Stimulated activated effector memory CD8-positive, alpha-beta T cell treated with anti-CD3 and anti-CD28 coated beads, Interleukin-12 subunit alpha, Interleukin-12 subunit beta, amount 100 ng/mL, for 72 hours (primary cell): ENCODE results near the gene SLC46A2.

Experiments used
- ATAC-seq: fragments of 150-1000 bp; cut with Tn5 transposase; 2 replicates; pipeline ENCODE4 v1.10.0; 2021
- DNase-seq, 2 donors: peaks; one replicate each; pipeline ENCODE4 v3.0.0; 2021 to 2022; ENCODE audit warnings: low spot score in 2 of 2
- H3K27ac Mint-ChIP-seq: one replicate; pipeline ENCODE4 v1.8.0; 2022; ENCODE audit warnings: mild to moderate bottlenecking, mixed read lengths
- H3K36me3 Mint-ChIP-seq: one replicate; pipeline ENCODE4 v1.8.0; 2022; ENCODE audit warnings: mild to moderate bottlenecking, mixed read lengths
- H3K4me1 Mint-ChIP-seq: one replicate; pipeline ENCODE4 v1.8.0; 2022; ENCODE audit warnings: mixed read lengths
- H3K4me3 Mint-ChIP-seq: one replicate; pipeline ENCODE4 v1.8.0; 2022; ENCODE audit warnings: mild to moderate bottlenecking, mixed read lengths
- H3K9me3 Mint-ChIP-seq: one replicate; pipeline ENCODE4 v1.8.0; 2022; ENCODE audit warnings: mixed read lengths

The SLC46A2 gene

GRCh38 chr9:112896131-112896530 lies 5.5 kb upstream of the SLC46A2 start:
- no peaks in the 10 kb centered on the region for H3K9me3 Mint-ChIP-seq
- no peak for DNase-seq
- H3K36me3 Mint-ChIP-seq: no peaks in the 10 kb centered on the region
- ATAC-seq: no peak
- no peak overlapping the region for H3K27ac Mint-ChIP-seq
- peaks cover 9% of the 10 kb centered on the region for H3K4me1 Mint-ChIP-seq
- no peak overlapping the region for H3K4me3 Mint-ChIP-seq

GRCh38 chr9:112894699-112895098 lies 4.0 kb upstream of the SLC46A2 start:
- Mint-ChIP-seq H3K4me3 (no peak overlapping the region), H3K4me1 (peaks cover 9% of the 10 kb centered on the region), H3K27ac (no peak overlapping the region), H3K9me3 (no peaks in the 10 kb centered on the region), H3K36me3 (no peaks in the 10 kb centered on the region)
- DNase-seq: no peak
- no peak for ATAC-seq

DNA sequence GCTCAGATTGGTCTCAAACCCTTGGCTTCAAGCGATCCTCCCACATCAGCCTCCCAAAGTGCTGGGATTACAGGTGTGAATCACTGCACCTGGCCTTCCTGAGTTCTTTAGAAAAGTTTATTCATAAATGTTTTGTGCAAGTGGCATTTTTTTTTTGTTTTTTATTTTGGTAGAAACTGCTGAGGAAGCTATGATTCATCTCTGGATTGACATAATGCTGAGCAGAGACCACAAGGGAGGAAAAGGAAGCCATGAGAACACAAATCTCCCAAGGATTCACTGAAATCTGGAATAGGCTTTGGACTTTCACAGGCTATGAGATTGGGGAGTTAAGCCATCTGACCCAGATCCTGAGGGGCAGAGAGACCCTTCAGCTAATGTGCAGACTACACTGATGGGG lies 3.4 kb upstream of the SLC46A2 start:
- Mint-ChIP-seq H3K36me3 (no peaks in the 10 kb centered on the region), H3K4me3 (no peak overlapping the region), H3K27ac (no peak overlapping the region), H3K4me1 (peaks cover 9% of the 10 kb centered on the region), H3K9me3 (no peaks in the 10 kb centered on the region)
- DNase-seq (no peak), ATAC-seq (no peak)

- H3K9me3 Mint-ChIP-seq: no peaks in the 10 kb centered on the region
- ATAC-seq (no peak), DNase-seq (no peak)
- no peaks in the 10 kb centered on the region for H3K36me3 Mint-ChIP-seq
- no peak overlapping the region for H3K4me3 Mint-ChIP-seq
- no peak overlapping the region for H3K27ac Mint-ChIP-seq
- no peaks in the 10 kb centered on the region for H3K4me1 Mint-ChIP-seq
Measured at GRCh38 chr9:112892981-112893380, 2.3 kb upstream of the SLC46A2 start.

DNA sequence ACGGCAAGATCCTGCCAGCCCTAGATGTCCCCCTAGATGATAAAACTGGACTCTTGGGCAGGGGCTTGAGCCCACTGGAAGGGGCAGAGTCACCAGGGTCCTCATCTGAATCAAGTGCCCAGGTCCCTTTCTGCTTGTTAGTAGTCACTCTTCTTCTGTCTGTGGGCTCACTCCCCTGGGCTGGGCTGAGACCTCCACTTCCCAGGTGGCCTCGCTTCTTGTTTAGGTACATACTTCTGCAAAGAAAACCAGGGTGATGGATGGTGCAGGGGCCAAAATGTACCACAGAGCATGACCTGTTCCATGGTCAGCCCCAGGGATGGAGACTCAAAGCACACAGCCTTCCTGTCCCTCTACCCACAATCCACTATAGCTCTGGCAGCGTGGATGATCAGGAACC lies 845 bp upstream of the SLC46A2 start:
- ATAC-seq (no peak), DNase-seq (no peak)
- Mint-ChIP-seq H3K4me3 (no peak overlapping the region), H3K4me1 (no peaks in the 10 kb centered on the region), H3K9me3 (no peaks in the 10 kb centered on the region), H3K36me3 (no peaks in the 10 kb centered on the region), H3K27ac (no peak overlapping the region)

DNA sequence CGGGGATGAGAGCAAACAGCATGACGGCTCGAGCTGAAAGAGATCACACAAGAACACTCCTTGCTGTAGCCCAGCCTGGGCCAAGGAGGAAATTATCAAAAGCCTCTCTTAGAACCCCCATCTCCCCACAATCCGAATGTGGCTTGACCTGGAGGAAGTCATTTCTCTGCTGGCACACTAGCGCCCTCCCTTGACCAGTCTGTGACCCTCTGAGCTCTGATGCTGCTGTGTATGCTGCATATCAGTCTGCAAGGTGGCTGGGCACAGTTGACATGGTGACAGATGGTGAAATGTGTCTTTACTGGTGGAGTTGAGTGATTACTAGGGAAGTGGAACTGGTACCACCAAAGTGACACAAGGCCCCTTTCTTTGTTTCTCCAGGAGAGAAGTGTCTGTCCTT lies 3.3 kb downstream of the SLC46A2 start:
- H3K9me3 Mint-ChIP-seq: no peaks in the 10 kb centered on the region
- H3K36me3 Mint-ChIP-seq: no peaks in the 10 kb centered on the region
- no peak for ATAC-seq
- DNase-seq: no peak
- no peaks in the 10 kb centered on the region for H3K4me1 Mint-ChIP-seq
- no peak overlapping the region for H3K27ac Mint-ChIP-seq
- H3K4me3 Mint-ChIP-seq: no peak overlapping the region

DNA sequence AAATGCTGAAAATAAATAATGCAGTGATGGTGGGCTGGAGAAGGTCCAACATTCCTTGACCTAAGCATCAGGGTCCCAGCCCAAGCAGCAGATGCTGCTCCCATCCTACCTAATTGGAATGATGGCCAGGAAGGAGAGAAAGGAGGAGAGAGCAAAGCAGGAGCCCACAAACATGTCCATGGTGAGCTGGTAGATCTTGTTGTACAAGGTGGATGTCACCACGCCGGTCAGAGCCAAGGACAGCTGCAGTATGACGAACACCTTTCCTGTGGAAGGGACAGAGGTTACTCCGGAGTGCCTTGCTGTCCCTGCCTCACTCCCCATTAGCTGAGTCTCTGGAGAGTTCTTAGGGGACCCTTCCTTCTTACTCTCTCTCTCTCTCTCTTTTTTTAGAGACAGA lies 4.3 kb downstream of the SLC46A2 start:
- H3K9me3 Mint-ChIP-seq: no peaks in the 10 kb centered on the region
- DNase-seq (no peak), ATAC-seq (no peak)
- H3K27ac Mint-ChIP-seq: no peak overlapping the region
- H3K36me3 Mint-ChIP-seq: no peaks in the 10 kb centered on the region
- H3K4me3 Mint-ChIP-seq: no peak overlapping the region
- H3K4me1 Mint-ChIP-seq: no peaks in the 10 kb centered on the region

DNA sequence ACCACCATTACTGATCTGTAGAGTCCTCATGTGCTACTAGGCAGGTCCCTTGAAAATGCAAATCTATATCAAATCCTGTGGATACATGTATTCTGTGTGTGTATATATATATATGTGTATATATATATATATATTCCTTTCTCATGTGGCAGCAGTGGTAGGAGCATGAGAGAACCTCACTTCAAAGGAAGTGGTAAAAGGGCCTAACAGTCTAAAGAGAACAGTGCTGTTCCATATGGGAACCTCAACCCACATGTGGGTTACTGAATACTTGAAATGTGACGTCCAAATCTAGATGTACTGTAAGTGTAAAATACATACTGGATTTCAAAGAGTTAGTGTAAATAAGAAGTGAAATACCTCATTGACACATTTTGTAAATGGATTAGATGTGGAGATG lies 5.4 kb downstream of the SLC46A2 start:
- Mint-ChIP-seq H3K9me3 (no peaks in the 10 kb centered on the region), H3K4me1 (no peaks in the 10 kb centered on the region)

DNA sequence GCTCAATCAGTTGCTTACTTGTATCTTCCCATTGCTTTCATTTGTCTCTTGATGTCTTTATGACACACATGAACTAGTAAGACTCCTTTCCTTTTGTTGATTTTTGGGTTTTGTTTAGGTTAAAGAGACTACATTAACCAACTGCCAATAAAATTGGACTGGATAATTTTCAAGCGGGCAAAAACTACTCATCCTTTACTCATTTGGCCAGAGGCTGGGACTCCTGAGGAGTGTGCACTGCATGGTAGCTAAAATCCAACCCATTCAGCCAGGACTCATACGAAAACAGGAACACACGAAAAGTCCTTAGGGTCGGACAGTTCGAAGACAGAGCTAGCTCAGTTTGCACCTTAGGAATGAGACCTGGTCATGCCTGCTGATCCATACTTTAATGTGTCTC lies 6.0 kb downstream of the SLC46A2 start:
- Mint-ChIP-seq H3K9me3 (no peaks in the 10 kb centered on the region), H3K36me3 (no peaks in the 10 kb centered on the region), H3K27ac (no peak overlapping the region), H3K4me3 (no peak overlapping the region), H3K4me1 (no peaks in the 10 kb centered on the region)
- ATAC-seq (no peak), DNase-seq (no peak)

More for the DNA sequence above, 5.4 kb downstream of the SLC46A2 start:
- ATAC-seq: no peak
- H3K27ac Mint-ChIP-seq: no peak overlapping the region
- H3K4me3 Mint-ChIP-seq: no peak overlapping the region
- DNase-seq: no peak
- H3K36me3 Mint-ChIP-seq: no peaks in the 10 kb centered on the region

GRCh38 chr9:112884101-112884500 lies 6.6 kb downstream of the SLC46A2 start:
- no peak overlapping the region for H3K4me3 Mint-ChIP-seq
- H3K4me1 Mint-ChIP-seq: no peaks in the 10 kb centered on the region
- ATAC-seq (no peak), DNase-seq (no peak)
- H3K27ac Mint-ChIP-seq: no peak overlapping the region
- H3K9me3 Mint-ChIP-seq: no peaks in the 10 kb centered on the region
- no peaks in the 10 kb centered on the region for H3K36me3 Mint-ChIP-seq

- Mint-ChIP-seq H3K36me3 (no peaks in the 10 kb centered on the region), H3K4me1 (no peaks in the 10 kb centered on the region), H3K9me3 (no peaks in the 10 kb centered on the region), H3K27ac (no peak overlapping the region), H3K4me3 (no peak overlapping the region)
- ATAC-seq (no peak), DNase-seq (no peak)
Measured at GRCh38 chr9:112881331-112881730, 9.3 kb downstream of the SLC46A2 start.

- Mint-ChIP-seq H3K9me3 (no peaks in the 10 kb centered on the region), H3K4me1 (no peaks in the 10 kb centered on the region), H3K27ac (no peak overlapping the region), H3K36me3 (no peaks in the 10 kb centered on the region), H3K4me3 (no peak overlapping the region)
- DNase-seq (no peak), ATAC-seq (no peak)
Measured at GRCh38 chr9:112880650-112881049, 10.0 kb downstream of the SLC46A2 start.

GRCh38 chr9:112878752-112879151 lies 11.9 kb downstream of the SLC46A2 start:
- Mint-ChIP-seq H3K4me3 (no peak overlapping the region), H3K9me3 (no peaks in the 10 kb centered on the region), H3K36me3 (no peaks in the 10 kb centered on the region), H3K4me1 (no peaks in the 10 kb centered on the region), H3K27ac (no peak overlapping the region)
- ATAC-seq (no peak), DNase-seq (no peak)

GRCh38 chr9:112873773-112874405 lies 16.8 kb downstream of the SLC46A2 start:
- no peak overlapping the region for H3K4me3 Mint-ChIP-seq
- H3K27ac Mint-ChIP-seq: no peak overlapping the region
- ATAC-seq (no peak), DNase-seq (no peak)
- H3K4me1 Mint-ChIP-seq: no peaks in the 10 kb centered on the region
- no peaks in the 10 kb centered on the region for H3K9me3 Mint-ChIP-seq
- H3K36me3 Mint-ChIP-seq: peaks cover 10% of the 10 kb centered on the region

GRCh38 chr9:112872019-112872418 lies 18.7 kb downstream of the SLC46A2 start:
- Mint-ChIP-seq H3K4me3 (no peak overlapping the region), H3K36me3 (peaks cover 19% of the 10 kb centered on the region), H3K9me3 (no peaks in the 10 kb centered on the region), H3K27ac (no peak overlapping the region), H3K4me1 (peaks cover 10% of the 10 kb centered on the region)
- no peak for DNase-seq
- ATAC-seq: no peak

GRCh38 chr9:112870556-112870955 lies 20.1 kb downstream of the SLC46A2 start:
- Mint-ChIP-seq H3K27ac (no peak overlapping the region), H3K9me3 (no peaks in the 10 kb centered on the region), H3K36me3 (peaks cover 26% of the 10 kb centered on the region), H3K4me1 (peaks cover 10% of the 10 kb centered on the region), H3K4me3 (no peak overlapping the region)
- ATAC-seq: no peak
- DNase-seq: no peak

GRCh38 chr9:112869917-112870316 lies 20.8 kb downstream of the SLC46A2 start:
- Mint-ChIP-seq H3K9me3 (no peaks in the 10 kb centered on the region), H3K4me1 (peaks cover 10% of the 10 kb centered on the region), H3K4me3 (no peak overlapping the region), H3K27ac (no peak overlapping the region), H3K36me3 (peaks cover 26% of the 10 kb centered on the region)
- ATAC-seq (no peak), DNase-seq (no peak)
